HG03432 (cell line): ENCODE measurements around the gene DIP2A.

ENCODE experiments used
- ATAC-seq: cut with Tn5 transposase; IDR thresholded peaks from one replicate; pipeline ENCODE4 v1.9.1; 2021; ENCODE audit warnings: mild to moderate bottlenecking, moderate library complexity; ENCODE audit not compliant: unreplicated experiment

Gene DIP2A

GRCh38 chr21:46610018-46610701, 151.5 kb downstream of the DIP2A start:
- ATAC-seq: no peak

GRCh38 chr21:46613391-46613790, 154.7 kb downstream of the DIP2A start:
- ATAC-seq: no peak

- ATAC-seq: no peak
Measured at GRCh38 chr21:46616050-46616449, 157.4 kb downstream of the DIP2A start.

- no peak for ATAC-seq
Measured at GRCh38 chr21:46616656-46617055, 158.0 kb downstream of the DIP2A start.

- no peak for ATAC-seq
Measured at GRCh38 chr21:46617267-46618051, 158.8 kb downstream of the DIP2A start.

GRCh38 chr21:46618738-46619379, 160.2 kb downstream of the DIP2A start:
- no peak for ATAC-seq
